Dendritic cell treated with granulocyte-macrophage colony-stimulating factor and Interleukin-4, amounts not matched to agents 40 ng/mL and 50 ng/mL, for 4 days (primary cell): ENCODE measurements around the gene SPDYE1.
"Not testable (repeated sequence)": the region's sequence is repeated elsewhere in the genome, so short reads cannot be mapped to it uniquely, and the experiment has no call there.

Source experiments
- H3K27ac Mint-ChIP-seq: one replicate; pipeline ENCODE4 v1.8.0; 2022; ENCODE audit warnings: mild to moderate bottlenecking, mixed read lengths
- H3K27me3 Mint-ChIP-seq: one replicate; pipeline ENCODE4 v1.8.0; 2022; ENCODE audit warnings: mild to moderate bottlenecking, mixed read lengths
- H3K36me3 Mint-ChIP-seq: one replicate; pipeline ENCODE4 v1.8.0; 2022; ENCODE audit warnings: low read depth, mixed read lengths
- H3K4me1 Mint-ChIP-seq: one replicate; pipeline ENCODE4 v1.8.0; 2022; ENCODE audit warnings: low read depth, mixed read lengths
- H3K4me3 Mint-ChIP-seq: one replicate; pipeline ENCODE4 v1.8.0; 2022; ENCODE audit warnings: mild to moderate bottlenecking, moderate library complexity, mixed read lengths
- H3K9me3 Mint-ChIP-seq: one replicate; pipeline ENCODE4 v1.8.0; 2022; ENCODE audit warnings: mixed read lengths
- intact Hi-C: fragments of 100-400 bp; cut with micrococcal nuclease; formaldehyde crosslinking; loops from one replicate; pipeline ENCODE4 v1.15.0; 2022

The SPDYE1 gene

GRCh38 chr7:43997532-43997931 lies at the start of gene SPDYE1:
Gene SPDYE1, plus strand, starts transcription at chr7:43997897. Its CDS starts 2,053 bp downstream, at chr7:43999950.
- H3K27ac Mint-ChIP-seq, H3K27me3 Mint-ChIP-seq, intact Hi-C loops, H3K4me3 Mint-ChIP-seq, H3K9me3 Mint-ChIP-seq, H3K4me1 Mint-ChIP-seq: not testable (repeated sequence)
- H3K36me3 Mint-ChIP-seq, result peaks cover 30% of the 10 kb centered on the region

- H3K4me1 Mint-ChIP-seq, result no peaks in the 10 kb centered on the region
- H3K27me3 Mint-ChIP-seq, result no peaks in the 10 kb centered on the region
- no peaks in the 10 kb centered on the region for H3K9me3 Mint-ChIP-seq
- peaks cover 82% of the 10 kb centered on the region for H3K36me3 Mint-ChIP-seq
- no peak overlapping the region for H3K27ac Mint-ChIP-seq
- intact Hi-C loops, result no loop called here
- H3K4me3 Mint-ChIP-seq, result no peak overlapping the region
Measured at GRCh38 chr7:43952028-43952427, 45.7 kb upstream of the SPDYE1 start.

GRCh38 chr7:43953071-43953470 lies 44.6 kb upstream of the SPDYE1 start:
- intact Hi-C loops, result no loop called here
- H3K27ac Mint-ChIP-seq, result no peak overlapping the region

GRCh38 chr7:43954524-43955228 lies 43.0 kb upstream of the SPDYE1 start:
- H3K36me3 Mint-ChIP-seq, result peaks cover 62% of the 10 kb centered on the region
- H3K27ac Mint-ChIP-seq, result no peak overlapping the region
- H3K4me3 Mint-ChIP-seq, result no peak overlapping the region
- intact Hi-C loops, result no loop called here
- H3K27me3 Mint-ChIP-seq, result no peaks in the 10 kb centered on the region
- H3K9me3 Mint-ChIP-seq, result no peaks in the 10 kb centered on the region
- H3K4me1 Mint-ChIP-seq, result no peaks in the 10 kb centered on the region

More at GRCh38 chr7:43953071-43953470, 44.6 kb upstream of the SPDYE1 start:
- H3K36me3 Mint-ChIP-seq, result peaks cover 74% of the 10 kb centered on the region
- H3K9me3 Mint-ChIP-seq, result no peaks in the 10 kb centered on the region
- no peak overlapping the region for H3K4me3 Mint-ChIP-seq
- H3K27me3 Mint-ChIP-seq, result no peaks in the 10 kb centered on the region
- no peaks in the 10 kb centered on the region for H3K4me1 Mint-ChIP-seq

GRCh38 chr7:43956027-43956426 lies 41.7 kb upstream of the SPDYE1 start:
- H3K9me3 Mint-ChIP-seq, result no peaks in the 10 kb centered on the region
- no peaks in the 10 kb centered on the region for H3K27me3 Mint-ChIP-seq
- peaks cover 55% of the 10 kb centered on the region for H3K36me3 Mint-ChIP-seq
- no peak overlapping the region for H3K27ac Mint-ChIP-seq
- intact Hi-C loops, result no loop called here
- H3K4me3 Mint-ChIP-seq, result no peak overlapping the region
- no peaks in the 10 kb centered on the region for H3K4me1 Mint-ChIP-seq

GRCh38 chr7:43960933-43961332 lies 36.8 kb upstream of the SPDYE1 start:
- peaks cover 5% of the 10 kb centered on the region for H3K4me1 Mint-ChIP-seq
- no peak overlapping the region for H3K4me3 Mint-ChIP-seq
- peaks cover 19% of the 10 kb centered on the region for H3K36me3 Mint-ChIP-seq
- H3K27me3 Mint-ChIP-seq, result no peaks in the 10 kb centered on the region
- no peaks in the 10 kb centered on the region for H3K9me3 Mint-ChIP-seq
- no peak overlapping the region for H3K27ac Mint-ChIP-seq
- intact Hi-C loops, result no loop called here

GRCh38 chr7:43966392-43966791 lies 31.3 kb upstream of the SPDYE1 start:
- H3K9me3 Mint-ChIP-seq, H3K36me3 Mint-ChIP-seq, H3K27me3 Mint-ChIP-seq, H3K4me1 Mint-ChIP-seq, H3K4me3 Mint-ChIP-seq, intact Hi-C loops, H3K27ac Mint-ChIP-seq: not testable (repeated sequence)

GRCh38 chr7:43968172-43969040 lies 29.3 kb upstream of the SPDYE1 start:
- H3K9me3 Mint-ChIP-seq, intact Hi-C loops, H3K36me3 Mint-ChIP-seq, H3K27me3 Mint-ChIP-seq, H3K4me3 Mint-ChIP-seq, H3K4me1 Mint-ChIP-seq, H3K27ac Mint-ChIP-seq: not testable (repeated sequence)

GRCh38 chr7:43969586-43969985 lies 28.1 kb upstream of the SPDYE1 start:
- H3K27me3 Mint-ChIP-seq, H3K36me3 Mint-ChIP-seq, H3K27ac Mint-ChIP-seq, H3K9me3 Mint-ChIP-seq, intact Hi-C loops, H3K4me3 Mint-ChIP-seq, H3K4me1 Mint-ChIP-seq: not testable (repeated sequence)

- H3K36me3 Mint-ChIP-seq, result not testable (repeated sequence)
Measured at GRCh38 chr7:43970698-43971097, 27.0 kb upstream of the SPDYE1 start.

GRCh38 chr7:43974033-43974573 lies 23.6 kb upstream of the SPDYE1 start:
- H3K9me3 Mint-ChIP-seq, H3K27ac Mint-ChIP-seq, intact Hi-C loops: not testable (repeated sequence)

More at GRCh38 chr7:43970698-43971097, 27.0 kb upstream of the SPDYE1 start:
- intact Hi-C loops, H3K9me3 Mint-ChIP-seq, H3K27me3 Mint-ChIP-seq, H3K27ac Mint-ChIP-seq, H3K4me1 Mint-ChIP-seq, H3K4me3 Mint-ChIP-seq: not testable (repeated sequence)

GRCh38 chr7:43974725-43975482 lies 22.8 kb upstream of the SPDYE1 start:
- H3K4me3 Mint-ChIP-seq, H3K4me1 Mint-ChIP-seq, H3K27ac Mint-ChIP-seq, H3K36me3 Mint-ChIP-seq, intact Hi-C loops, H3K9me3 Mint-ChIP-seq, H3K27me3 Mint-ChIP-seq: not testable (repeated sequence)

More at GRCh38 chr7:43974033-43974573, 23.6 kb upstream of the SPDYE1 start:
- not testable (repeated sequence) for H3K27me3 Mint-ChIP-seq, H3K36me3 Mint-ChIP-seq, H3K4me3 Mint-ChIP-seq, H3K4me1 Mint-ChIP-seq

GRCh38 chr7:43977525-43977924 lies 20.2 kb upstream of the SPDYE1 start:
- Mint-ChIP-seq H3K27me3 (no peaks in the 10 kb centered on the region), H3K36me3 (no peaks in the 10 kb centered on the region), H3K27ac (no peak overlapping the region), H3K9me3 (peaks cover 5% of the 10 kb centered on the region), H3K4me3 (no peak overlapping the region), H3K4me1 (peaks cover 6% of the 10 kb centered on the region)
- intact Hi-C loops, result no loop called here

GRCh38 chr7:43978102-43978501 lies 19.6 kb upstream of the SPDYE1 start:
- H3K27ac Mint-ChIP-seq, intact Hi-C loops, H3K4me3 Mint-ChIP-seq, H3K27me3 Mint-ChIP-seq, H3K9me3 Mint-ChIP-seq, H3K36me3 Mint-ChIP-seq, H3K4me1 Mint-ChIP-seq: not testable (repeated sequence)
